ENCODE measurements around the gene CDYL2. TPM values are rescaled to one million over a fixed set of nuclear protein-coding genes. Genes with fewer than 3 reads are reported as not detected.

Gene CDYL2
- total and polyA plus RNA-seq, 7 donors = 0.23 to 2.2 (median 1.0) TPM

GRCh38 chr16:80693553-80693952 lies 110.8 kb downstream of the CDYL2 start:
- no peak for DNase-seq
- Histone ChIP-seq H3K9me3 (no peaks in the 10 kb centered on the region), H3K27me3 (ENCODE audit: insufficient read depth in 3 of 3, low read length in 2 of 3) (peaks cover 0 to 2% (median 0%) of the 10 kb centered on the region in 3 donors), H3K4me3 (no peak overlapping the region), H3K36me3 (ENCODE audit: insufficient read depth in 1 of 2, low read depth in 1 of 2) (no peaks in the 10 kb centered on the region), H3K27ac (no peak overlapping the region), H3K4me1 (no peaks in the 10 kb centered on the region)
- ATAC-seq = no peak
- 87 to 90% (median 89%) methylated on average over 4 of the region's 4 CpGs for WGBS, 3 donors
- TF ChIP-seq CTCF (IDR thresholded peaks at IDR 0.05) = no peak
- intact Hi-C loops (cut with DNase I) = no loop called here

- H3K4me1 ChIP-seq = no peaks in the 10 kb centered on the region
- intact Hi-C loops (cut with DNase I) = no loop called here
- no peak for TF ChIP-seq CTCF (IDR thresholded peaks at IDR 0.05)
- DNase-seq (no peak), ATAC-seq (no peak)
- no peak overlapping the region for H3K27ac ChIP-seq
- no peaks in the 10 kb centered on the region for H3K36me3 ChIP-seq (ENCODE audit: insufficient read depth in 1 of 2, low read depth in 1 of 2)
- H3K4me3 ChIP-seq = no peak overlapping the region
- H3K9me3 ChIP-seq = no peaks in the 10 kb centered on the region
- 62 to 67% (median 66%) methylated on average over 2 of the region's 2 CpGs for WGBS, 3 donors
- H3K27me3 ChIP-seq (ENCODE audit: insufficient read depth in 3 of 3, low read length in 2 of 3) = peaks cover 0 to 2% (median 0%) of the 10 kb centered on the region in 3 donors
These were observed 112.1 kb downstream of the CDYL2 start for GRCh38 chr16:80692270-80692669.

- ATAC-seq = no peak
- intact Hi-C loops (cut with DNase I) = no loop called here
- Histone ChIP-seq H3K4me3 (no peak overlapping the region), H3K27ac (no peak overlapping the region), H3K9me3 (no peaks in the 10 kb centered on the region), H3K36me3 (ENCODE audit: insufficient read depth in 1 of 2, low read depth in 1 of 2) (no peaks in the 10 kb centered on the region), H3K27me3 (ENCODE audit: insufficient read depth in 3 of 3, low read length in 2 of 3) (peaks cover 0 to 2% (median 0%) of the 10 kb centered on the region in 3 donors), H3K4me1 (no peaks in the 10 kb centered on the region)
- no peak for TF ChIP-seq CTCF (IDR thresholded peaks at IDR 0.05)
- WGBS, 3 donors = 79 to 81% (median 80%) methylated on average over 3 of the region's 3 CpGs
- DNase-seq = no peak
These were observed 113.2 kb downstream of the CDYL2 start for GRCh38 chr16:80691111-80691741.

- no peaks in the 10 kb centered on the region for H3K27me3 ChIP-seq (ENCODE audit: insufficient read depth in 3 of 3, low read length in 2 of 3)
- H3K4me3 ChIP-seq = no peak overlapping the region
- 70 to 77% (median 75%) methylated on average over 10 of the region's 10 CpGs for WGBS, 3 donors
- H3K9me3 ChIP-seq = no peaks in the 10 kb centered on the region
- H3K4me1 ChIP-seq = no peaks in the 10 kb centered on the region
- no peaks in the 10 kb centered on the region for H3K36me3 ChIP-seq (ENCODE audit: insufficient read depth in 1 of 2, low read depth in 1 of 2)
- intact Hi-C loops (cut with DNase I) = no loop called here
- H3K27ac ChIP-seq = no peak overlapping the region
- no peak for TF ChIP-seq CTCF (IDR thresholded peaks at IDR 0.05)
- no peak for ATAC-seq
- no peak for DNase-seq
These were observed 114.9 kb downstream of the CDYL2 start for GRCh38 chr16:80689487-80689886.

- intact Hi-C loops (cut with DNase I) = no loop called here
- Histone ChIP-seq H3K27me3 (ENCODE audit: insufficient read depth in 3 of 3, low read length in 2 of 3) (no peaks in the 10 kb centered on the region), H3K9me3 (no peaks in the 10 kb centered on the region), H3K36me3 (ENCODE audit: insufficient read depth in 1 of 2, low read depth in 1 of 2) (no peaks in the 10 kb centered on the region), H3K4me3 (no peak overlapping the region), H3K27ac (no peak overlapping the region), H3K4me1 (no peaks in the 10 kb centered on the region)
- TF ChIP-seq CTCF (IDR thresholded peaks at IDR 0.05) = no peak
- no peak for DNase-seq
- 82 to 87% (median 87%) methylated on average over 4 of the region's 4 CpGs for WGBS, 3 donors
- no peak for ATAC-seq
These were observed 116.8 kb downstream of the CDYL2 start for GRCh38 chr16:80687606-80688005.
